Adrenal gland (tissue), 12 donors: Measurements from ENCODE around the gene AGAP1. TPM values are rescaled to one million over a fixed set of nuclear protein-coding genes. Genes with fewer than 3 reads are reported as not detected.

Experiments used
- DNase-seq, 7 donors: peaks; one replicate each; pipeline ENCODE4 v3.0.0-alpha.2; 2019 to 2020
- H3K27ac ChIP-seq, 5 donors: fragments of 200-600 bp; sonication (generic) in 4 of 5; 1 replicate in 3 of 5; 2 replicates in 2 of 5; pipeline versions ENCODE4 v1.5.1 to v1.8.0; 2016 to 2020; ENCODE audit warnings: mild to moderate bottlenecking in 1 of 5
- H3K27me3 ChIP-seq: fragments of 200-600 bp; 2 replicates; pipeline ENCODE4 v1.8.0; 2021
- H3K36me3 ChIP-seq, 2 donors: fragments of 200-600 bp; replicated peaks in 1 of 2; 1 replicate in 1 of 2; 2 replicates in 1 of 2; pipeline versions ENCODE4 v1.5.1 to v1.8.0; 2018 to 2022
- H3K4me1 ChIP-seq, 2 donors: fragments of 200-600 bp; replicated peaks in 1 of 2; 1 replicate in 1 of 2; 2 replicates in 1 of 2; pipeline versions ENCODE4 v1.5.1 to v1.8.0; 2018 to 2021
- H3K4me3 ChIP-seq, 4 donors: fragments of 200-600 bp; sonication (generic) in 3 of 4; one replicate each; pipeline ENCODE4 v1.5.1; 2016 to 2018
- H3K9me3 ChIP-seq, 3 donors: fragments of 200-600 bp; sonication (generic) in 1 of 3; replicated peaks in 1 of 3; 1 replicate in 2 of 3; 2 replicates in 1 of 3; pipeline versions ENCODE4 v1.5.1 to v1.8.0; 2016 to 2021
- POLR2A ChIP-seq, 2 donors: fragments of 450-650 bp; IDR thresholded peaks; one replicate each; pipeline ENCODE4 v1.6.1; 2017; ENCODE audit warnings: antibody characterized with exemption in 2 of 2, mild to moderate bottlenecking in 2 of 2, moderate library complexity in 1 of 2
- WGBS, 4 donors: extraction: QIAGEN DNeasy Blood & Tissue Kit in 2 of 4; methylation state at CpG; one replicate each; pipeline versions ENCODE4 v1.1.5 to v1.1.7; 2013 to 2017; 5-methylcytosine and 5-hydroxymethylcytosine counted together
- intact Hi-C, 2 donors: fragments of 100-400 bp; cut with DNase I; formaldehyde crosslinking; loops; one replicate each; pipeline versions ENCODE4 v1.14.1 to v1.15.0; 2022 to 2023
- polyA plus RNA-seq, 3 donors: library from polyadenylated mRNA; stranded (reverse); fragments of 200-250 nt in 2 of 3; fragments of 350-450 nt in 1 of 3; fragmentation: Illumina TruSeq in 1 of 3; extraction: RNeasy Lipid Tissue Mini Kit (QIAGEN cat#74804) in 1 of 3; gene quantifications; one replicate each; pipeline ENCODE4 v1.2.3, GENCODE V29; 2013 to 2014
- total RNA-seq, 9 donors: library from RNA; depleted of rRNA in 4 of 9; stranded (reverse); fragments of >200 nt in 4 of 9; fragments of 120-200 nt in 1 of 9; fragmentation: NEBNext Ultra II Directional in 1 of 9; extraction: Animal tissue kit (Norgen Biotek cat#: 25700) in 1 of 9; gene quantifications; one replicate each; pipeline versions ENCODE4 v1.1.0 to v1.2.4, GENCODE V29; 2013 to 2023
- TF ChIP-seq, protein P1 (sequence below), 6 experiments: fragments of 450-650 bp in 4 of 6; fragments of 200-600 bp in 2 of 6; sonication (generic) in 1 of 6; IDR thresholded peaks; 1 replicate in 5 of 6; 2 replicates in 1 of 6; pipeline versions ENCODE4 v1.5.1 to v1.8.0; 2016 to 2021; ENCODE audit warnings: antibody characterized with exemption in 6 of 6, mild to moderate bottlenecking in 2 of 6, moderate library complexity in 1 of 6
- donor health status: healthy with polysubstance abuse.
- donor health status: Bipolar disorder and iron deficiency.
- donor health status: DM: yes; HTN: yes; CAD: no.
- donor health status: DM: no; HTN: no; CAD: no.
- donor health status: DM: no; HTN: no; CAD: no.
- donor health status: DM: yes; HTN: yes; CAD: no.

AGAP1 gene
- total and polyA plus RNA-seq, 12 donors: 5.3 to 29.6 (median 17.7) TPM

DNA sequence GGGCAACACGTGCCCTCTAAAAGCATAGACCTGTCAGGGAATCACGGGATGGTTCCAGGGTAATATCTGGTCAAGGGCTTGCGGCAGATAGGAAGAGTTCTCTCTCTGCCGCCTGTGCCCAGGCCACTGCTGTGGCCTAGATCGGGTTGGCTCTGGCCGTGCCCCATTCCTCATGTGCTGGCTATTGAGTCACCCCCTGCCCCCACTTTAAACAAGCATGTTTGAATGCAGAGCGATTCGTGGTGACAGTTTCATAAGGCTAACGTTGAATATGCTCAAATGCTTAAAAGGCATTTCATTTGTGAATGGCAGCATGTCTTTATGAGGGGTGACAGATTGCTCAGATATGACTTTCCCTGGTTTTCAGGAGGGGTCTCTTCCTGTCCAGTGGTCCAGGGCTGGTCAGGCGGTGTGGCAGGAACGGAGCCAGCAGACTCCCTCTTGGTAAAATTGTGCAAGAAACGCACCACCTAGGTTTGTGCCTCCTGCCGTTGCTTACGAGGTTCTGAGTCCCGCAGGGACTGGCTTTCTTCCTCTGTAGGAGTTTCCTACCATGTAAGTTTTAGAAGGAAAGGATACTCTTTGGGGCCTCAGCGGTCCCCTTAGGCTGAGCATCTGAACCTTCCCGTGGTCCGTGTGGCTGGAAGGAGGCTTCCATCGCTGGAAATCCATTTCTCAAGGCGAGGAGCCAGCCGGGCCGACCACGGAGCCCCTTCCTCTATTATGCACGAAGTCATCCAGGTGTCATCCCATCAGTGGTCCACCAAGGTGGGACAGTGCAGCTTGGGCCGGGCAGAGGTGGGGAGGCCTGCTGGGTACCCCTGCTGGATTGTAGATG is 50.2 kb downstream of the AGAP1 start:
- Histone ChIP-seq H3K9me3 (no peaks in the 10 kb centered on the region), H3K4me3 (no peak overlapping the region), H3K27ac (no peak overlapping the region), H3K36me3 (no peaks in the 10 kb centered on the region), H3K4me1 (peaks cover 0 to 3% of the 10 kb centered on the region in 2 donors), H3K27me3 (no peaks in the 10 kb centered on the region)
- intact Hi-C loops: no loop called here
- 94 to 96% (median 95%) methylated on average over 22 to 25 of the region's 25 CpGs for WGBS, 4 donors
- no peak for DNase-seq
- TF ChIP-seq, protein P1, sequence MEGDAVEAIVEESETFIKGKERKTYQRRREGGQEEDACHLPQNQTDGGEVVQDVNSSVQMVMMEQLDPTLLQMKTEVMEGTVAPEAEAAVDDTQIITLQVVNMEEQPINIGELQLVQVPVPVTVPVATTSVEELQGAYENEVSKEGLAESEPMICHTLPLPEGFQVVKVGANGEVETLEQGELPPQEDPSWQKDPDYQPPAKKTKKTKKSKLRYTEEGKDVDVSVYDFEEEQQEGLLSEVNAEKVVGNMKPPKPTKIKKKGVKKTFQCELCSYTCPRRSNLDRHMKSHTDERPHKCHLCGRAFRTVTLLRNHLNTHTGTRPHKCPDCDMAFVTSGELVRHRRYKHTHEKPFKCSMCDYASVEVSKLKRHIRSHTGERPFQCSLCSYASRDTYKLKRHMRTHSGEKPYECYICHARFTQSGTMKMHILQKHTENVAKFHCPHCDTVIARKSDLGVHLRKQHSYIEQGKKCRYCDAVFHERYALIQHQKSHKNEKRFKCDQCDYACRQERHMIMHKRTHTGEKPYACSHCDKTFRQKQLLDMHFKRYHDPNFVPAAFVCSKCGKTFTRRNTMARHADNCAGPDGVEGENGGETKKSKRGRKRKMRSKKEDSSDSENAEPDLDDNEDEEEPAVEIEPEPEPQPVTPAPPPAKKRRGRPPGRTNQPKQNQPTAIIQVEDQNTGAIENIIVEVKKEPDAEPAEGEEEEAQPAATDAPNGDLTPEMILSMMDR (IDR thresholded peaks at IDR 0.05): no peak
- TF ChIP-seq POLR2A (IDR thresholded peaks at IDR 0.05): no peak

DNA sequence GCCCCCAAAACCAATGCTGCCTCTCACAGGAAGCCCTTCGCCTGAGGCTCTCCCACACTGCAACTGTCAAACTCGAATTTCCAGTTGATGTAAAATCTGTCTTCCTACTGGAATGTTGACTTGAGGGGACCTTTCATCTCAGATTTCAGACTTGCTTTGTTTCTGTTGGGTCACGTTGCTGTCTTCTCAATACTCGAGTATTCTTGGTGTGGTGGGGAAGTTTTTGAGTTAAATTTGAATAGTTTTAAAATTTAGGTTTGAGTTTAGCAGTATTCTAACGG is 50.8 kb downstream of the AGAP1 start:
- intact Hi-C loops: no loop called here
- TF ChIP-seq, protein P1 (IDR thresholded peaks at IDR 0.05): no peak
- TF ChIP-seq POLR2A (IDR thresholded peaks at IDR 0.05): no peak
- no peaks in the 10 kb centered on the region for H3K27me3 ChIP-seq
- no peak for DNase-seq
- H3K9me3 ChIP-seq: no peaks in the 10 kb centered on the region
- no peaks in the 10 kb centered on the region for H3K4me1 ChIP-seq
- H3K4me3 ChIP-seq: no peak overlapping the region
- 77 to 90% (median 83%) methylated on average over 5 of the region's 5 CpGs for WGBS, 4 donors
- H3K27ac ChIP-seq: no peak overlapping the region
- H3K36me3 ChIP-seq: no peaks in the 10 kb centered on the region

DNA sequence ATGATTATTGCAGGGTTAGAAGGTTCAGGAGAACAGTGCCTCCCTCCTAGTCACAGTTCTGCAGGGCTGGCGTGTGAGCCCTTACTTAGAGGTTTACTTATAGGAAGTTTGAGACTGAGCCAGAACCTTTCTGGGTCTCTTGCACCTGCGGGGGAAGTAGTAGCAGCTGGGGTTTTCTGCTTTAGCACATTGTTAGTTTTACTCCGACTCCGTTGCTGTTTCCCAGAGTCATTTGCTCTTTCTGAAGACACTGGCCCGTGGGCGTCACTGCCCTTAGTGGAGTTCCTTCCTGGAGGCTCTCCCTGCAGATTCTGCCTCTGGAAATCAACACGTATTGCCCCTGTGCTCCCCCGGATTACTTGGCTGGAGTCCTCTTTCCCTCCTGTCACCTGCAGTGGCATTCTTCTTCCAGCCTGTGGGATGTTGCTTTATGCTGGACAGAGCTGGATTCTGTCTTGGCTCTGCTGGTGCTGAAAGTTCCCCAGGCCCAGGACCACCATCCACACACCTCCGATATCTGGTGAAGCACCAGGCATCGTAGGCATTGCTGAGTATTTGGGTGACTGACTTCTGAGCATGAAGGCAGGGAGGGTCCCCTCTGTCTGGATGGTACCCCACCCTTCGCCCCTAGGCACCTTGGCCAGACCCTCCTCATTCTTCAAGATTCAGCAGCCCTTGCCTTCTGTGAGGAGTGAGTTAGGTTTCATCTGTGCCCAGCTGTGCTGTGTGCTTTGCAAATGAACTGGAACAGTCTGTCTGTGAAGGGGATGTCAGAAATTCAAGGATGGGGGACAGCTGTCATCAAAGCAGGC is 51.7 kb downstream of the AGAP1 start:
- no peak overlapping the region for H3K27ac ChIP-seq
- TF ChIP-seq, protein P1 (IDR thresholded peaks at IDR 0.05): no peak
- no peak for TF ChIP-seq POLR2A (IDR thresholded peaks at IDR 0.05)
- intact Hi-C loops: no loop called here
- H3K36me3 ChIP-seq: no peaks in the 10 kb centered on the region
- no peaks in the 10 kb centered on the region for H3K27me3 ChIP-seq
- no peak overlapping the region for H3K4me3 ChIP-seq
- no peaks in the 10 kb centered on the region for H3K4me1 ChIP-seq
- no peaks in the 10 kb centered on the region for H3K9me3 ChIP-seq
- WGBS, 4 donors: 69 to 87% (median 81%) methylated on average over 8 to 11 of the region's 11 CpGs
- no peak for DNase-seq

DNA sequence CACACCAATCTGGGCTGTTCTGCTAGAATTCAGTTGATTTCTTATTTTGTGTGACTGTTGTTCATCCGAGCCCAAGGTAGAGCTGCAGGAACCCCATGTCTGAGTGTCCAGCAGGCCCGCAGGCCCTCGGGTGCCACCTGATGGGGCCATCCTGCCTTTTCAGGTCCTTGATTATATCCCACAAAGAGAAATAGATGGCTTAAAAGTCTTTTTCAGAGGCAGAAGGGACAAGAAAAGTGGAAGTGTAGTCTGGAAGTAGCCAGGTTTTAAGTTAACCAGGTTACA is 52.2 kb downstream of the AGAP1 start:
- H3K27ac ChIP-seq: no peak overlapping the region
- TF ChIP-seq POLR2A (IDR thresholded peaks at IDR 0.05): no peak
- TF ChIP-seq, protein P1 (IDR thresholded peaks at IDR 0.05): no peak
- H3K4me3 ChIP-seq: no peak overlapping the region
- no peaks in the 10 kb centered on the region for H3K4me1 ChIP-seq
- DNase-seq: no peak
- no peaks in the 10 kb centered on the region for H3K9me3 ChIP-seq
- 75 to 97% (median 86%) methylated on average over 3 of the region's 3 CpGs for WGBS, 4 donors
- no peaks in the 10 kb centered on the region for H3K36me3 ChIP-seq
- H3K27me3 ChIP-seq: no peaks in the 10 kb centered on the region
- intact Hi-C loops: no loop called here
